Left kidney (tissue), 2 donors: ENCODE measurements around the gene GPATCH1. TPM values are rescaled to one million over a fixed set of nuclear protein-coding genes. Genes with fewer than 3 reads are reported as not detected.
A peak's percentile ranks its signal among the peaks of the same experiment; 100 is the strongest.

Experiments
- DNase-seq: peaks from one replicate; pipeline ENCODE4 v3.0.0-alpha.2; 2013
- polyA plus RNA-seq: library from polyadenylated mRNA; unstranded; fragments of 120-200 nt; gene quantifications from one replicate; pipeline ENCODE4 v1.2.1, GENCODE V29; 2013; ENCODE audit not compliant: insufficient read length

The GPATCH1 gene
- polyA plus RNA-seq, 1 donor: 17.3 TPM

GRCh38 chr19:33063753-33064457 lies 17.1 kb upstream of the GPATCH1 start:
- no peak for DNase-seq

- peak; percentile 50 for DNase-seq
These were observed 16.6 kb upstream of the GPATCH1 start for GRCh38 chr19:33064458-33064791.

DNA sequence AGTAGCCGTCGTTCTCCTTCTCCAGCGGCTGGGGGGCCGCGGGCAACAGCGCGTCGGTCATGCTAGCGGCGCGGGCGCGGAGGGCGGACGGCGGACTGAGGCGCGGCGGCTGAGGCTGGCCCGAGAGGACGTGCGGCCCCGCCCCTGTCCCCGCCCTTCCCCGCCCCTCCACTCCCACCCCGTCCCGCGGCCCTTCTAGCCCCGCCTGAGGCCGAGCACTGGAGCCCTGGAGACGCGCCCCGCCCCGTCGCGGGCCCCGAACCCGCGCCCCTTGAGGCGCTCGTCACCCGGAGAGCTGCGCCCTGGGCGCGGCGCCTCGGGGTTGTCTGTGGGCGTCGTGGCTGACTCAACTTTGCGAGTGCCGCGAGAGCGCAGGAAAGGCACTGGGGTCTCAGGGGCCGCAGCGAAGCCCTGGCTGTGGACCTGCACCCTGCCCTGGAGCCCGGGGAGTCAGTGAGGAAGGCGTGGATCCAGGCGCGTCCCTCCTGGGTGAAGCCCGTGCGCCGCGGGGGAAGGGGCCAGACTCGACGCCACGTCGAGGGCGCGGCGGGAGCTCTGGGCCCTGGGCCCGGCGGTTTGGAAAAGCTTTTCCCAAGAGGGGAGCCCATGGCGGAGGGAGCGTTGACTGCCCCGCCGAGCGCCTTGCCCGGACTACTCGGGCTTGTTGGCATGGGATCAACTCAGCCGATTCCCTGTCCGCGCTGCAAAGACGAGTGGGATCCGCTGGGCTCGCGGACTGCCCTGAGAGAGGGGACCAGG lies 16.0 kb upstream of the GPATCH1 start, which contains the start of gene RHPN2:
RHPN2 (minus strand) TSS at position 97 of the 759 bp plus-strand sequence; CDS start at position 61, 36 bp downstream.
- DNase-seq: peak; percentile 62

- no peak for DNase-seq
These were observed 14.4 kb upstream of the GPATCH1 start for GRCh38 chr19:33066543-33066942.

DNA sequence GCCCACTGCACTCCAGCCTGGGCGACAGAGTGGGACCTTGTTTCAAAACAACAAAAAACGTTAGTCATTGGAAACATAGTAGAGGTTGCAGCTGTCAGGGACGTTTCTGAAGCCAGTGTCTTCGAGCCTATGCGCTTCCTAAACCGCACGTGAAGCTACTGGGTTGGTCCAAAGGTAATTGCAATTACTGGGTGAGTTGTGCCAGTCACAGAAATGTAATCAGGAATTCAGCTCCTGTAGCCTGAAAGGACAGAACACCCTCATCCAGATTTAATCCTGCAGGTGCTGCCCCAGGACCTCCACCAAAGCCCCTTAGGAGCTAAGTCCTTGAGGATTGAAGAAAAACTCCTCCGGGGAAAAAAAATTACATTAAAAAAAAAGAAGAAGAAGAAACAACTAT lies 13.9 kb upstream of the GPATCH1 start:
- DNase-seq: no peak

GRCh38 chr19:33071887-33072286 lies 9.1 kb upstream of the GPATCH1 start:
- DNase-seq: no peak

GRCh38 chr19:33075519-33075918 lies 5.5 kb upstream of the GPATCH1 start:
- DNase-seq: no peak

DNA sequence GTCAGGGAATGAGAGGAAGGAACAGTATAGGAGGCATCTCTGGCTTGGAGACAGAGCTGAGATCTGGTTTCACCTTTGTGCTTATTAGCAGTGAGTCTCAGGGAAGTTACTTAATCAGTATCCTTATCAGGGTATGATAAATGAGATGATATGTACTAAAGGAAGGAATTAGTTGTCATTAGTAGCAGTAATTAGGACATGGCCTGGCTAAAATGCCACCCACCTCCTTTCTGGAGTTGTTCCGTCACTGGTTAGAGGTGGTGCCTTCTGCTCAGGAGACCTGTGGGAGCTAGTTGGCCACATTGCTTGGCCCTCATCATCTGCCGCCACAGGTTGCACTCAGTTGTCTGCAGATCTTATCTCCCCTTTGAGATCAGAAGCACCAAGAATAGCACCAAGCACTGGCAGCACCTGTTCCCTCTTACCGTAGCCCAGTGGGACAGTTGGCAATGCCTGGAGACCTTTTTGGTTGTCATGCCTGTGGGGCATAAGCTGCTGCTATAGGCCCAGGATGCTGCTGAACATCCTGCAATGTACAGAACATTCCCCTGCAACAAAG lies 4.7 kb downstream of the GPATCH1 start:
- DNase-seq: no peak

DNA sequence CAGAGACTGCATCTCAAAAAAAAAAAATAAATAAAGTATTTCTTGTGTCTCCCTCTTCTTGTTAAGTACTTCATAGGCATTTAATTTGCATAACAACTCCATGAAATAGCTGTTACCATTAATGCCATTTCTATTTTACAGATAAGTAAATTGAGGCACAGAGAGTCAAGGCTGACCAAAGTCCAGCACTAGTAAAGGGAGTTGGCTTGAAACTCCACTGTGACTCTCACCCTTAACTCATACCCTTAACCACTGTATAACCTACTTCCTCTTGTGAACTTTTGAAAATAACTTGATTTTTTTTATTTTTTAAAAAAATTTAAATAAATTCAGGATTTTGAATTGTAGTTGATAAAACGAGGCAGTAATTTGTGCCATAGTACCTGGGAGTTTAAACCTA lies 6.0 kb downstream of the GPATCH1 start:
- no peak for DNase-seq

DNA sequence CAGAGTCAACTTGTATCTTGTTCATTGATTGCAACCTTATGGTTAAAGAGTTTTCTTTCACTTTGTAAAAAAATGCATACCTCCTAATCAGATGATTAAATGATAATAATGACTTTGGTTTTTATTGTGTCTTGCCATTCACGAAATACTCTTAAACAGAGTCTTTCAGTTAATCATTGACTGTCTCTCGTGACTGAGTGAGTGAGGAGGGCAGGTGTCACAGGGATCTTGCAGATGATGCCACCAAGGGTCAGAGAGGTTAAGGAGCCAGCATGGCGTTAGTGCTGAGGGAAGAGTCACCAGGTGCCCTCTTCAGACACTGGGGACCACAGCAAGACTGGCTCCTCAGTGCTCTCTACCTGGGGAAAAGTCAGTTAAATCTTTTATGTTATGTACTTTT lies 8.0 kb downstream of the GPATCH1 start:
- DNase-seq: no peak

GRCh38 chr19:33090179-33090578 lies 9.2 kb downstream of the GPATCH1 start:
- no peak for DNase-seq

DNA sequence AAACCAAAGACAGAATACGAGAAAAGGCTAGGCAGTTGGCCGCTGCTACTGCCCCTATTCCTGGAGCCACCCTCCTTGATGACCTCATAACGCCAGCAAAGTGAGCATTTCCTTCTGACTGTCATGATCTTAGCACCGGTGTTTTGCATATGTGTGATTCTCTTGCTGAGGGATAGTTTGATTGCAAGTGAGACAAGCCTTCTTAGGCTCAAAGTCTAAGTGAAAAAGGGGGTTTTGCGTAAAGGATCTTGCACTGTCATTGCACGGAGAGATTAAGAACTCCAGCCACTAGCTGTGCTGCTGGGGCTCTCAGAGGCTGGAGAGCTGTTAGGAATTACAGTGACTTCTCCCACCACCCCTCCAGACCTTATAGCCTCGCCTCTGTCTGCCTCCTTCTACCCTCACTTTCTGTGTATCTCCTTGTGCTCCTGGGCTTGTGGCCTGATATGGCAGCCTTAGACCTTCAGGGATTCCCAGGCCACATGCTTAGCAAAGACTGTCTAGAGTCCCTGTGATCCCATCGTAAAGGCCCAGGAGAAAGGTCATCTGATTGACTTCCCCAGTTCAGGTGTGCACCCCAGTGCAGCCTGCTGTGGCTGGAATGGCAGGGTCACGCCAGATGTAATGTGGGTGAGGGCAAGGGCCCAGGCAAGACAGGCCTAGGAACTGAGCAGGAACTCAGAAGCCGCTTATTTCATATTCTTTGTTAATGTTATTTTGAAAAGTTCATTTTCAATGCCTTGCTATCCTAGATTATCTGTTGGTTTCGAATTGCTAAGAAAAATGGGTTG lies 12.6 kb downstream of the GPATCH1 start:
- no peak for DNase-seq

DNA sequence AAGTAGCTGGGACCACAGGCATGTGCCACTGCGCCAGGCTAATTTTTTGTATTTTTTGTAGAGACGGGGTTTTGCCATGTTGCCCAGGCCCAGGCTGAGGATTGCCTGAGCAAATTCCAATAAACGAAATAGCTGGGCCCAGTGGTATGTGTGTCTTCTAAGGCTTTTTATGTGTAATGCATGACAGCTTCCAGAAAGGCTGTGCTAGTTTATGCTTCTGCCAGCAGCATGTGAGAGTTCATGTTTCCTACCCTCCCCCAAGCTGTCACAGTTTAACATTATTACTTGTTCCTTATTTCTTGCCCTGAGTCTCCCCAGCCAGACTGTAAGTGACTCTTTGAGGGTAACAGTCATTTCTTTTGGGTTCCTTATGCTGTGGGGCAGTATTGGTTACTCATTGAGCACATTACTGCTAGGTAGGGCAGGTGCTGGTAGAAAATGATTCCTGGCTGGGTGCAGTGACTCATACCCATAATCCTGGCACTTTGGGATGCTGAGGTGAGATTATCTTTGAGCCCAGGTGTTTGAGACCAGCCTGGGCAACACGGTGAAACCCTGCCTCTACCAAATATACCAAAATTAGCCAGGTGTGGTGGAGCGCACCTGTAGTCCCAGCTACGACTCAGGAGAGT lies 13.6 kb downstream of the GPATCH1 start:
- peak; percentile 51 for DNase-seq

DNA sequence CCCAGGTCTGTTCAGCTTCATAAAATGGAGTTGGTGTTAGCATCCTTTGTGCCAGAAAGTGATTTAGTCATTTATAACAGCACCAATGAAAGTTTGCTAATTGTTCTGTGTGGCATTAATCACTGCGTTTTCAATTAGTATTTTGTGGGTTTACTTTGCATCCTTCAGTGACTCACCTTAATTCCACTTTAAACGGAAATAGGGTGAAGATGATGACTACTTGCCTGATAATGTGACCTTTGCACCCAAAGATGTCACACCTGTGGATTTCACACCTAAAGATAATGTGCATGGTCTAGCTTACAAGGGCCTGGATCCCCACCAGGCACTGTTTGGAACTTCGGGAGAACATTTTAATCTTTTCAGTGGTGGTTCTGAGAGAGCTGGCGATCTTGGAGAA lies 15.0 kb downstream of the GPATCH1 start:
- no peak for DNase-seq

DNA sequence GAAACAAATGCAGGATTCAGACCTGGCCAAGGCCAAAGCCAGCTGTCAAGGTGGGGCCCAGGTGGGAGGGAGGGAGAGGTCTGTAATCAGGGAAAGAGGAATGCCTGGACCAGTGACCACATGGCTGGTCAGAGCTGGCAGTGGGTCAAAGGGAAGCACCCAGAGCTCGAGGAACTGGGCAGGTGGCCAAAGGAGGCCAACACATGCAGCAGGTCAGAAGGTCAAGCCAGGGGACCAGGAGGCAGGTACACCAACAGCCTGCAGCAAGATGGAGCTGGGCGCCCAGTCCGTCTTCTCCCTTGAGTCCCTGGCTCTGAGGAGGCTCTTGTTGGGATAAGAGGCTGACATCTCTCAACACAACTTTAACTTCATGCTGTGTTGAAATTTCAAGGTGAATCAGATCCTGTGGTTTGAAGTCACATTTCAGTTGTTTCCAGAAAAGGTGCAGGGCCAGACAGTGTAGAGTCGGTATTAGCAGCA lies 17.1 kb downstream of the GPATCH1 start:
- DNase-seq: no peak

DNA sequence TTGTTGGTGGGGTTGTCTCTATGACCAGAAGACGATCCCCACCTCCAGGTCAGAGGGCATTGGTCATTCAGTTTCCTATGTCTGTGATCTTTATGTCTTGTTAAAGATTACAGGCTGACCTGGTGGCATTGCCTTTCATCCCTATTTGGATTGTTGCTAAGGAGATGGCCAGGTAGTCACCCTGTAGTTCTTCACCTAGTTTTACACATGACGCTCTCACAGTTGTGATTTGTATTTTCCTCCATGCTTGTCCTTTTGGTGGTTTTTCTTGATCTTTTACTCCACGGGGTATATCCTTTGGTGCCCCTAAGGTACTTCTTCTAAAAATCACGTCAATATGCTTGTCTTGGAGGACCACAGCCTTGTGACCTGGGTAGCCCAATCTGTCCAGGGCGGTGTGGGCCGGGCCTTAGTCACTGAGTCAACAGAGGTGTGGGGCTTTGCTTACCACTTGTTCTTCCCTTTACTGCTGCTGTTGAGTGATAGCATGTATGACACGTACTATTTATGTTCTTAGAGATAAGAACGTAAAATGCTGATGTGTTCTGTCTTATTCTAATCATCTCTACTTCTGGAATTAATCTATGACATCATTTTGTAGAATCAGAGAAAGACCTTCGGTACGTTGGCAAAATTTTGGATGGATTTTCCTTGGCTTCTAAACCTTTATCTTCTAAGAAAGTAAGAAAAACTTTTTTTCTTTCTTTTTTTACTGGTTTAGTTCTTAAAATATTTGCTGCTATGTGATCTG lies 20.1 kb downstream of the GPATCH1 start:
- no peak for DNase-seq

DNA sequence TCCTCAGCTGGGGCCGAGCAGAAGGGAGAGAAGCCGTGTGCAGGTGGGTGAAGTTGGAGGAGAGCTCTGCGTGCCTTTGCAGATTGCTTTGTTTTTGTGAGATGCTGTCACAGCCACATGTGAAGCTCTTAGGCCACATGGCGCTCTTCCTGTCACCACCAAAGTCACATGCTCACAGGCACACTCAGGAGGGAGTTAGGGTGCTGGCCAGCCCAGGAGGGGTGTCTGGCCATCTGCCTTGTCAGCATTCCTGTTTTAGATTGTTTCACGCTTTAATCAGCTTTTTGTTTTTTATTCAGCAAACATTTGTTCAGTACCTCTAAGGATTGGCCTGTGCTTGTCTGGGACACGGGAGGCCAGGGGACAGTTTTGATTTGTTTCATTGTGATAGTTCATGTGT lies 21.9 kb downstream of the GPATCH1 start:
- no peak for DNase-seq

- DNase-seq: no peak
These were observed 27.2 kb downstream of the GPATCH1 start for GRCh38 chr19:33108161-33108560.

DNA sequence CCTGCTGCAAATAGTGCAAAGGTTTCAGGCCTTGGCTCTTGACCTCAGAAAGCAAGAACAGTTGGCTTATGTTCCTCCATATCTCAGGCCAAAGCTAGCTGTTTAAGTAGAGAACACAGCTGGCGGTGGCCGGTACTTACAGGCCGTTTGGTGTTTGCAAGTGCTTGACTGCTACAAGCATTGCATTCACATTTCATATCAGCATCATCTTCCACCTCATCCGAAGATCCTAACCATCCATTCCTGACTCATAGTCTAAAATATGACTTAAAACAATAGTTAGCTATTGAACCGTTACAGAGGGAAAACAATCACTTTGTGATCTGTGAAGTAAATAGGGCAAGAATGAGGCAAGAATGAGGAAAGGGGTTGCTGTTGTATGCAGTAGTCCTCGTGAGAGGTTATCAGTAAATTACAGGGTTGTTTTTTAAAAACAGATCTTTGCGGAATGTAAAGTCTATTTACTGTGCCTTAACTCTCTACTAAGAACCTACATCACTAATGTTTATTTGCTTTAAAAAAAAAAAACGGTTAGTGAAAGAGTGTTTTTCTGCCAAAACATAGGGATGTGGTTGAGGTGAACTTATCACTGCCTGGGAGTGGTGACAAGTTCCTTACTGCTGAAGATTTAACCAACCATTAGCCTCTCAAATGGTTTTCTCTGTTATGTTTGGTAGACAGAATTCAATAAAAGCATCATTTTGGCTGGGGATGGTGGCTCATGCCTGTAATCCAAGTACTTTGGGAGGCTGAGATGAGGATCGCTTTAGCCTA lies 29.3 kb downstream of the GPATCH1 start:
- DNase-seq: no peak

GRCh38 chr19:33111587-33111986 lies 30.6 kb downstream of the GPATCH1 start:
- no peak for DNase-seq
